ENCODE measurements around the gene CAMTA1.
"Not testable (repeated sequence)": the region's sequence is repeated elsewhere in the genome, so short reads cannot be mapped to it uniquely, and the experiment has no call there.

Gene CAMTA1

GRCh38 chr1:6782151-6782550 lies 3.1 kb upstream of the CAMTA1 start:
- no peak for DNase-seq

GRCh38 chr1:6783221-6783620 lies 2.0 kb upstream of the CAMTA1 start:
- no peak for DNase-seq

GRCh38 chr1:6783936-6784559 lies 1.2 kb upstream of the CAMTA1 start:
- DNase-seq, result peak; percentile 8

- peak; percentile 100 for DNase-seq
These were observed 515 bp upstream of the CAMTA1 start for GRCh38 chr1:6784560-6785317.

GRCh38 chr1:6785728-6786505 lies 663 bp downstream of the CAMTA1 start:
- DNase-seq, result no peak

GRCh38 chr1:6788946-6789345 lies 3.7 kb downstream of the CAMTA1 start:
- peak; percentile 65 for DNase-seq

GRCh38 chr1:6790146-6790545 lies 4.9 kb downstream of the CAMTA1 start:
- DNase-seq, result no peak

- DNase-seq, result peak; percentile 34
These were observed 8.9 kb downstream of the CAMTA1 start for GRCh38 chr1:6794164-6794563.

- DNase-seq, result no peak
These were observed 9.9 kb downstream of the CAMTA1 start for GRCh38 chr1:6795203-6795602.

- no peak for DNase-seq
These were observed 10.4 kb downstream of the CAMTA1 start for GRCh38 chr1:6795661-6796060.

- DNase-seq, result no peak
These were observed 10.8 kb downstream of the CAMTA1 start for GRCh38 chr1:6796095-6796494.

- DNase-seq, result no peak
These were observed 14.2 kb downstream of the CAMTA1 start for GRCh38 chr1:6799499-6799898.

- DNase-seq, result peak; percentile 13
These were observed 15.5 kb downstream of the CAMTA1 start for GRCh38 chr1:6800745-6801144.

GRCh38 chr1:6801199-6801598 lies 15.9 kb downstream of the CAMTA1 start:
- DNase-seq, result no peak

- no peak for DNase-seq
These were observed 16.7 kb downstream of the CAMTA1 start for GRCh38 chr1:6801966-6802365.

- DNase-seq, result no peak
These were observed 17.2 kb downstream of the CAMTA1 start for GRCh38 chr1:6802454-6802853.

GRCh38 chr1:6802893-6803292 lies 17.6 kb downstream of the CAMTA1 start:
- no peak for DNase-seq

GRCh38 chr1:6803357-6803756 lies 18.1 kb downstream of the CAMTA1 start:
- no peak for DNase-seq

GRCh38 chr1:6805004-6805416 lies 19.8 kb downstream of the CAMTA1 start:
- DNase-seq, result no peak

GRCh38 chr1:6807782-6808181 lies 22.5 kb downstream of the CAMTA1 start:
- DNase-seq, result no peak

- no peak for DNase-seq
These were observed 24.2 kb downstream of the CAMTA1 start for GRCh38 chr1:6809461-6809860.

- not testable (repeated sequence) for DNase-seq
These were observed 25.0 kb downstream of the CAMTA1 start for GRCh38 chr1:6810146-6810734.

GRCh38 chr1:6811583-6811982 lies 26.3 kb downstream of the CAMTA1 start:
- DNase-seq, result no peak

GRCh38 chr1:6813165-6813564 lies 27.9 kb downstream of the CAMTA1 start:
- no peak for DNase-seq

Data from GF-D8 (cell line).